MG63 (cell line): Measurements from ENCODE around the gene EFTUD2. TPM values are rescaled to one million over a fixed set of nuclear protein-coding genes. Genes with fewer than 3 reads are reported as not detected.

Experiments used
- DNase-seq: peaks from one replicate; pipeline ENCODE4 v3.0.0-alpha.2; 2020
- H3K27me3 ChIP-seq: fragments of 250-450 bp; sonication (Bioruptor Pico); 2 replicates; pipeline ENCODE4 v1.5.1; 2020; ENCODE audit warnings: mild to moderate bottlenecking, moderate library complexity
- H3K36me3 ChIP-seq: fragments of 250-450 bp; sonication (Bioruptor Pico); 2 replicates; pipeline ENCODE4 v1.5.1; 2020; ENCODE audit warnings: mild to moderate bottlenecking, moderate library complexity
- H3K4me3 ChIP-seq: fragments of 250-450 bp; sonication (Bioruptor Pico); 2 replicates; pipeline ENCODE4 v1.5.1; 2020; ENCODE audit warnings: mild to moderate bottlenecking, moderate library complexity
- H3K9me3 ChIP-seq: fragments of 250-450 bp; sonication (Bioruptor Pico); 2 replicates; pipeline ENCODE4 v1.5.1; 2020; ENCODE audit warnings: mild to moderate bottlenecking, moderate library complexity
- total RNA-seq: library from RNA; depleted of rRNA; stranded (reverse); fragments of >200 nt; shearing (Covaris generic); gene quantifications from 2 replicates; pipeline ENCODE4 v1.2.3, GENCODE V29; 2014; ENCODE audit warnings: low replicate concordance

EFTUD2 gene
- total RNA-seq, 1 experiment from 2014 or later = 156 TPM

GRCh38 chr17:44848257-44848795, 50.9 kb downstream of the EFTUD2 start:
- Histone ChIP-seq H3K9me3 (no peaks in the 10 kb centered on the region), H3K4me3 (no peak overlapping the region), H3K36me3 (peaks cover 36% of the 10 kb centered on the region), H3K27me3 (no peaks in the 10 kb centered on the region)
- DNase-seq = no peak

- DNase-seq = no peak
- H3K4me3 ChIP-seq = no peak within 1 kb of the TSS
These were observed 51.7 kb downstream of the EFTUD2 start, which contains the start of gene HIGD1B for GRCh38 chr17:44847586-44847985. Gene HIGD1B, plus strand, starts transcription at chr17:44847883. Its CDS starts 270 bp downstream, at chr17:44848153.

GRCh38 chr17:44846206-44846605, 53.0 kb downstream of the EFTUD2 start:
- H3K27me3 ChIP-seq = no peaks in the 10 kb centered on the region
- DNase-seq = no peak
- H3K4me3 ChIP-seq = no peak overlapping the region
- peaks cover 20% of the 10 kb centered on the region for H3K36me3 ChIP-seq
- H3K9me3 ChIP-seq = no peaks in the 10 kb centered on the region

More at GRCh38 chr17:44847586-44847985, 51.7 kb downstream of the EFTUD2 start, which contains the start of gene HIGD1B:
- H3K27me3 ChIP-seq = no peaks in the 10 kb centered on the region
- H3K9me3 ChIP-seq = no peaks in the 10 kb centered on the region
- H3K36me3 ChIP-seq = peaks cover 29% of the 10 kb centered on the region

- no peak for DNase-seq
- Histone ChIP-seq H3K4me3 (no peak overlapping the region), H3K9me3 (no peaks in the 10 kb centered on the region), H3K36me3 (peaks cover 5% of the 10 kb centered on the region; the same call in 1 of the 2 replicates), H3K27me3 (no peaks in the 10 kb centered on the region)
These were observed 54.8 kb downstream of the EFTUD2 start for GRCh38 chr17:44844390-44844830.

GRCh38 chr17:44842748-44843147, 56.5 kb downstream of the EFTUD2 start:
- Histone ChIP-seq H3K9me3 (no peaks in the 10 kb centered on the region), H3K27me3 (no peaks in the 10 kb centered on the region), H3K4me3 (no peak overlapping the region), H3K36me3 (0 out of 2 replicates have a peak, but pooled peaks cover 2% of the 10 kb centered on the region)
- DNase-seq = no peak

GRCh38 chr17:44840936-44841335, 58.3 kb downstream of the EFTUD2 start:
- no peaks in the 10 kb centered on the region for H3K9me3 ChIP-seq
- H3K36me3 ChIP-seq = 0 out of 2 replicates have a peak, but pooled peaks cover 2% of the 10 kb centered on the region
- no peak for DNase-seq

GRCh38 chr17:44840274-44840673, 59.0 kb downstream of the EFTUD2 start:
- H3K4me3 ChIP-seq = no peak overlapping the region
- no peaks in the 10 kb centered on the region for H3K9me3 ChIP-seq
- no peak for DNase-seq
- 0 out of 2 replicates have a peak, but pooled peaks cover 2% of the 10 kb centered on the region for H3K36me3 ChIP-seq
- H3K27me3 ChIP-seq = no peaks in the 10 kb centered on the region

More at GRCh38 chr17:44840936-44841335, 58.3 kb downstream of the EFTUD2 start:
- no peaks in the 10 kb centered on the region for H3K27me3 ChIP-seq
- H3K4me3 ChIP-seq = no peak overlapping the region

GRCh38 chr17:44837196-44837595, 62.0 kb downstream of the EFTUD2 start:
- DNase-seq = no peak
- no peaks in the 10 kb centered on the region for H3K27me3 ChIP-seq
- H3K9me3 ChIP-seq = no peaks in the 10 kb centered on the region
- no peak overlapping the region for H3K4me3 ChIP-seq
- H3K36me3 ChIP-seq = no peaks in the 10 kb centered on the region

GRCh38 chr17:44832805-44833204, 66.4 kb downstream of the EFTUD2 start:
- no peak for DNase-seq
- Histone ChIP-seq H3K4me3 (no peak overlapping the region), H3K27me3 (no peaks in the 10 kb centered on the region), H3K9me3 (no peaks in the 10 kb centered on the region; the same call in 1 of the 2 replicates), H3K36me3 (no peaks in the 10 kb centered on the region)

- no peak overlapping the region for H3K4me3 ChIP-seq
- DNase-seq = no peak
- H3K27me3 ChIP-seq = no peaks in the 10 kb centered on the region
- peaks cover 4% of the 10 kb centered on the region for H3K36me3 ChIP-seq
- H3K9me3 ChIP-seq = no peaks in the 10 kb centered on the region; the same call in 1 of the 2 replicates
These were observed 67.9 kb downstream of the EFTUD2 start for GRCh38 chr17:44831371-44831770.

- no peaks in the 10 kb centered on the region; the same call in 1 of the 2 replicates for H3K9me3 ChIP-seq
- H3K36me3 ChIP-seq = peaks cover 8% of the 10 kb centered on the region
- peak overlapping the region; percentile 80 for H3K4me3 ChIP-seq
- H3K27me3 ChIP-seq = no peaks in the 10 kb centered on the region
- DNase-seq = peak; percentile 45
These were observed 68.6 kb downstream of the EFTUD2 start for GRCh38 chr17:44830359-44831288.

- Histone ChIP-seq H3K36me3 (peaks cover 8% of the 10 kb centered on the region), H3K9me3 (no peaks in the 10 kb centered on the region; the same call in 1 of the 2 replicates), H3K4me3 (peak within 1 kb of the TSS; percentile 80), H3K27me3 (no peaks in the 10 kb centered on the region)
- peak; percentile 77 for DNase-seq
These were observed 69.5 kb downstream of the EFTUD2 start, which contains the start of gene GJC1 for GRCh38 chr17:44829523-44830358. Gene GJC1, minus strand, starts transcription at chr17:44830287. Its CDS starts 24,470 bp downstream, at chr17:44805817.

- Histone ChIP-seq H3K4me3 (peak overlapping the region; percentile 80), H3K9me3 (no peaks in the 10 kb centered on the region; the same call in 1 of the 2 replicates), H3K36me3 (peaks cover 12% of the 10 kb centered on the region), H3K27me3 (no peaks in the 10 kb centered on the region)
- no peak for DNase-seq
These were observed 70.2 kb downstream of the EFTUD2 start for GRCh38 chr17:44828919-44829522.

GRCh38 chr17:44827863-44828262, 71.4 kb downstream of the EFTUD2 start:
- no peaks in the 10 kb centered on the region for H3K27me3 ChIP-seq
- no peaks in the 10 kb centered on the region; the same call in 1 of the 2 replicates for H3K9me3 ChIP-seq
- no peak for DNase-seq
- H3K36me3 ChIP-seq = peaks cover 16% of the 10 kb centered on the region
- peak overlapping the region; percentile 80 for H3K4me3 ChIP-seq

- DNase-seq = peak; percentile 85
- no peaks in the 10 kb centered on the region for H3K27me3 ChIP-seq
- H3K4me3 ChIP-seq = peak overlapping the region; percentile 4; the same call in 1 of the 2 replicates
- H3K9me3 ChIP-seq = no peaks in the 10 kb centered on the region; the same call in 1 of the 2 replicates
- peaks cover 16% of the 10 kb centered on the region for H3K36me3 ChIP-seq
These were observed 73.0 kb downstream of the EFTUD2 start for GRCh38 chr17:44826123-44826790.
